Activated CD8-positive, alpha-beta T cell treated with anti-CD3 and anti-CD28 coated beads for 36 hours (primary cell): Measurements from ENCODE around the gene NPHP4. TPM values are rescaled to one million over a fixed set of nuclear protein-coding genes. Genes with fewer than 3 reads are reported as not detected.

Experiments used
- ATAC-seq: fragments of 200-7000 bp; cut with Tn5 transposase; one replicate; pipeline ENCODE4 v1.10.0; 2021; ENCODE audit warnings: mild to moderate bottlenecking, moderate library complexity
- CTCF ChIA-PET: fragments of 350-600 bp; sonication (Branson Sonifier 250); formaldehyde crosslinking; loops from one replicate; lab custom pipeline; 2021; ENCODE audit warnings: antibody characterized with exemption; lab: Charles Lee
- POLR2A ChIA-PET: fragments of 350-600 bp; sonication (Branson Sonifier 250); formaldehyde crosslinking; loops from one replicate; lab custom pipeline; 2021; ENCODE audit warnings: antibody characterized with exemption; lab: Charles Lee
- DNase-seq: peaks from one replicate; pipeline ENCODE4 v3.0.0-alpha.2; 2020
- H3K27ac Mint-ChIP-seq: one replicate; pipeline ENCODE4 v1.8.0; 2021; ENCODE audit warnings: mild to moderate bottlenecking, mixed read lengths
- H3K27me3 Mint-ChIP-seq: one replicate; pipeline ENCODE4 v1.8.0; 2021; ENCODE audit warnings: mixed read lengths
- H3K36me3 Mint-ChIP-seq: one replicate; pipeline ENCODE4 v1.8.0; 2021; ENCODE audit warnings: low read depth, mixed read lengths
- H3K4me1 Mint-ChIP-seq: one replicate; pipeline ENCODE4 v1.8.0; 2021; ENCODE audit warnings: low read depth, mixed read lengths
- H3K4me3 Mint-ChIP-seq: one replicate; pipeline ENCODE4 v1.8.0; 2021; ENCODE audit warnings: mild to moderate bottlenecking, moderate library complexity, mixed read lengths
- H3K9me3 Mint-ChIP-seq: one replicate; pipeline ENCODE4 v1.8.0; 2021; ENCODE audit warnings: mixed read lengths
- intact Hi-C: fragments of 100-400 bp; cut with micrococcal nuclease; formaldehyde crosslinking; loops from one replicate; pipeline ENCODE4 v1.10.0; 2022
- total RNA-seq, 2 experiments: library from RNA; stranded (reverse); gene quantifications; one replicate each; pipeline ENCODE4 v1.2.3, GENCODE V29; 2021
- TF ChIP-seq, protein P1 (sequence below): fragments of 200-600 bp; IDR thresholded peaks from one replicate; pipeline ENCODE4 v1.8.0; 2022; ENCODE audit warnings: antibody characterized with exemption, mild to moderate bottlenecking

NPHP4 gene
- total RNA-seq, 2 experiments from 2014 or later = 16.5 to 16.8 TPM

DNA sequence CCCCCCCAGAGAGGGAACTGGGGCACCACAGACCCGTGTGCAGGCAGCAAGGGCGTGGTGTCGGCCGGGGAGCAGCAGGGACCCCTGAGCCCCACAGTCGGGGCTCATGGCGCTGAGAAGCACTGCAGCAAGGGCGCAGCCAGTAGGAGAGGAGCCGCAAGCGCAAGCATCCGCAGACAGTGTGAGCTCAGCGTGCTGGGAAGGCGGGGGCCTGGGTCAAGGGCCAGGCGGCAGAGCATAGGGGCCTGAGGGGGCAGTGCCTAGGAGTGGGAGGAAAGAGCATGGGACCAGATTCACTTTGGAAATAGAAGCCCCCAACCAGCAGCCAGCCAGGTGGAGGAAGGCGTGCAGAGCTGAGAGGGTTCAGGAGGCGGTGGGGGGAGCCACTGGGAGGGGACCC is 46.8 kb upstream of the NPHP4 start:
- ATAC-seq = no peak
- no peaks in the 10 kb centered on the region for H3K27me3 Mint-ChIP-seq
- peaks cover 54% of the 10 kb centered on the region for H3K36me3 Mint-ChIP-seq
- TF ChIP-seq, protein P1, sequence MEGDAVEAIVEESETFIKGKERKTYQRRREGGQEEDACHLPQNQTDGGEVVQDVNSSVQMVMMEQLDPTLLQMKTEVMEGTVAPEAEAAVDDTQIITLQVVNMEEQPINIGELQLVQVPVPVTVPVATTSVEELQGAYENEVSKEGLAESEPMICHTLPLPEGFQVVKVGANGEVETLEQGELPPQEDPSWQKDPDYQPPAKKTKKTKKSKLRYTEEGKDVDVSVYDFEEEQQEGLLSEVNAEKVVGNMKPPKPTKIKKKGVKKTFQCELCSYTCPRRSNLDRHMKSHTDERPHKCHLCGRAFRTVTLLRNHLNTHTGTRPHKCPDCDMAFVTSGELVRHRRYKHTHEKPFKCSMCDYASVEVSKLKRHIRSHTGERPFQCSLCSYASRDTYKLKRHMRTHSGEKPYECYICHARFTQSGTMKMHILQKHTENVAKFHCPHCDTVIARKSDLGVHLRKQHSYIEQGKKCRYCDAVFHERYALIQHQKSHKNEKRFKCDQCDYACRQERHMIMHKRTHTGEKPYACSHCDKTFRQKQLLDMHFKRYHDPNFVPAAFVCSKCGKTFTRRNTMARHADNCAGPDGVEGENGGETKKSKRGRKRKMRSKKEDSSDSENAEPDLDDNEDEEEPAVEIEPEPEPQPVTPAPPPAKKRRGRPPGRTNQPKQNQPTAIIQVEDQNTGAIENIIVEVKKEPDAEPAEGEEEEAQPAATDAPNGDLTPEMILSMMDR = no peak
- no peaks in the 10 kb centered on the region for H3K9me3 Mint-ChIP-seq
- no peak overlapping the region for H3K4me3 Mint-ChIP-seq
- H3K4me1 Mint-ChIP-seq = peaks cover 47% of the 10 kb centered on the region
- no peak for DNase-seq
- intact Hi-C loops = no loop called here
- no peak overlapping the region for H3K27ac Mint-ChIP-seq
- POLR2A ChIA-PET = no interaction called here
- CTCF ChIA-PET = no interaction called here

DNA sequence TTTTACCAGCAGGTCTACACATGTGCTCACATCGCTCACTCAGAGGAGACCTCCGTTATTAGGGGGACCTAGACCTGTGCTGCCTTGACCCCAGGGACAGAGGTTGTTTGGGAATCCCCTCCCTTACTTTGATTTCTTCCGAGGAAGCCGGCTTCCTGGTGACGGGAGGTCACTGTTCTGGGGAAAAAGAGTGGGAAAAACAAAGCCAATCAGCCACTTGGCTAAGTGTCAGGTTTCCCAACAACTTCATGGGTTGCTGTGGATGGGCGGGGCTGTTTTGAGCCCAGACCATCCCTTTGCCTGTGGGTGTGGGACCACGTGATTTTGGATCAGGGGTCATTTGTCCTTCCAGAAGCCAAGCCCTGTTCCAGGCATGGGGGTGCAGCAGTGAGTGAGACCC is 46.4 kb upstream of the NPHP4 start:
- intact Hi-C loops = no loop called here

DNA sequence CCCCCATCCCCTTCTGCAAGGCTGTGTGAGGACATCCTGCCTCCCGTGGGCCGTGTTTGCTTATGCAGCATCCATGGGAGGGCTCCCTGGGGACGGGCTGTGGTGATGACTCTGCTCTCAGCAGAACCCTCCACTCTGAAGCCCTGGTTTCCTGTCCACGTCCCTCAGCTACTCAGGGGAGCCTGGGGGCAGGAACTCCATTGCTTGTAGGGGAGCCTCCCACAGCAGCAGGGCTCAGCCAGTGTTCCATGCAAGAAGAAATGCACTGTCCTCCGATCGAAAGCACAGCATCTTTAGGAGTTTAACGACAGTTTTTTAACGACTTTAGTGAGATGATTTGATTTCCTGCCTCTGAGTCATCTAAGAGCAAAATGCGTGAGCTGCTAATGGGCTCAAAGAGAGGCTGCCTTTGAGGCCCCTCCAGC is 45.1 kb upstream of the NPHP4 start:
- H3K36me3 Mint-ChIP-seq = peaks cover 51% of the 10 kb centered on the region
- intact Hi-C loops = no loop called here
- no peaks in the 10 kb centered on the region for H3K9me3 Mint-ChIP-seq
- ChIA-PET CTCF (no interaction called here), POLR2A (interaction anchor here (0.9 to 1.3 kb wide), 2 partner anchors 10 to 11 kb away, joined by 4 read pairs; no protein-coding TSS in a partner anchor)
- ATAC-seq (peak; percentile 67), DNase-seq (peak; percentile 53)
- no peaks in the 10 kb centered on the region for H3K27me3 Mint-ChIP-seq
- peak overlapping the region; percentile 72 for H3K27ac Mint-ChIP-seq
- peaks cover 59% of the 10 kb centered on the region for H3K4me1 Mint-ChIP-seq
- TF ChIP-seq, protein P1 = no peak
- H3K4me3 Mint-ChIP-seq = no peak overlapping the region

More for the DNA sequence above, 46.4 kb upstream of the NPHP4 start:
- ATAC-seq (no peak), DNase-seq (no peak)
- TF ChIP-seq, protein P1 = no peak
- CTCF ChIA-PET = no interaction called here
- H3K4me1 Mint-ChIP-seq = peaks cover 48% of the 10 kb centered on the region
- H3K27ac Mint-ChIP-seq = no peak overlapping the region
- H3K36me3 Mint-ChIP-seq = peaks cover 49% of the 10 kb centered on the region
- H3K27me3 Mint-ChIP-seq = no peaks in the 10 kb centered on the region
- no peak overlapping the region for H3K4me3 Mint-ChIP-seq
- POLR2A ChIA-PET = no interaction called here
- no peaks in the 10 kb centered on the region for H3K9me3 Mint-ChIP-seq

DNA sequence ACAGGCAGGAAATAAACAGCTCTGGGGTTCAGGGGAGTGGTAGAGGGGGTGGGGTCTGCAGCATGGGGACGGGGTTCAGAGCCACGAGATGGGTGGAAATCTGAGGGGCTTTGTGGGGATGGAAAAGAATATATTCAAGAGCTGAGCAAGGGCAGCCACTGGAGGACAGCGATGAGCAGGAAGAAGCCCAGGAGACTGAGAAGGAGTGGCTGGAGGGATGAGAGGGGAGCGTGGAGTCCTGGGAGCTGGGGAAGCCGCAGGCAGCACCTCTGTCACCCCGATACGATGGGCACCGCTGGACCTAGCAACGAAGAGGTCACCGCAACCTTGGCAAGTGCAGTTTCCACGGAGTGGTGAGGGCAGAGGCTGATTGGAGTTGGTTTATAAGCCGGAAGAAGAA is 43.5 kb upstream of the NPHP4 start:
- DNase-seq (no peak), ATAC-seq (no peak)
- TF ChIP-seq, protein P1 = no peak
- ChIA-PET CTCF (interaction anchor here (1.7 kb wide), 1 partner anchor 8 kb away, joined by 10 read pairs; no protein-coding TSS in a partner anchor), POLR2A (interaction anchor here (0.9 to 1.4 kb wide), 4 partner anchors 9 to 42 kb away, joined by 3 to 4 read pairs (median 3); no protein-coding TSS in a partner anchor)
- Mint-ChIP-seq H3K27me3 (no peaks in the 10 kb centered on the region), H3K36me3 (peaks cover 55% of the 10 kb centered on the region), H3K4me1 (peaks cover 68% of the 10 kb centered on the region), H3K4me3 (no peak overlapping the region), H3K9me3 (no peaks in the 10 kb centered on the region), H3K27ac (peak overlapping the region; percentile 7)
- intact Hi-C loops = no loop called here

DNA sequence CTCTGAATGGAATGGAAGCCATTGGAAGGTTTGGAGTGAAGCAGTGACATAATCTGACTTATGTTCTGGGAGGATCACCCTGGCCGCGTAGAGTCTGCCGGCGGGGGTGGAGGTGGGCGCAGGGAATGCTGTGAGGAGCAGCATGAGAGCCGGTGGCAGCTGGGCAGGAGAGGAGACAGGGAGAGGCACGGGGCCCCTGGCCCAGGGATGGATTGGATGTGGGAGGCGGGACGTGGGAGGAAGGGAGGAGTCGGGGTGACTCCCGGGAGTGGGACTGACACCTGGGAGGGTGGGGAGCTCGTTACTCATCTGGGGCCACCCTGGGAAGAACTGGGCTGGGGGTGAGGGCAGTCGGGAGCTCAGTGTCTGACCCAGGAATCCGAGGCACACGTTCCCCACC is 43.1 kb upstream of the NPHP4 start:
- no peaks in the 10 kb centered on the region for H3K9me3 Mint-ChIP-seq
- H3K4me3 Mint-ChIP-seq = no peak overlapping the region
- DNase-seq = no peak
- TF ChIP-seq, protein P1 = no peak
- no peaks in the 10 kb centered on the region for H3K27me3 Mint-ChIP-seq
- ChIA-PET POLR2A (interaction anchor here (0.9 to 1.4 kb wide), 4 partner anchors 8 to 42 kb away, joined by 3 to 4 read pairs (median 3); no protein-coding TSS in a partner anchor), CTCF (interaction anchor here (1.7 to 2.9 kb wide), 2 partner anchors 9 to 10 kb away, joined by 10 to 12 read pairs; no protein-coding TSS in a partner anchor)
- peaks cover 72% of the 10 kb centered on the region for H3K4me1 Mint-ChIP-seq
- peaks cover 58% of the 10 kb centered on the region for H3K36me3 Mint-ChIP-seq
- peak overlapping the region; percentile 52 for H3K27ac Mint-ChIP-seq
- intact Hi-C loops = no loop called here
- no peak for ATAC-seq
